Measurements from ENCODE around the gene SYT4. TPM values are rescaled to one million over a fixed set of nuclear protein-coding genes. Genes with fewer than 3 reads are reported as not detected.

SYT4 gene
- not detected in 2 replicates for total RNA-seq (2011; cell fraction: chromatin; rRNA removed; ENCODE audit: low replicate concordance)
- not detected in 2 replicates for total RNA-seq (2011; cell fraction: nucleolus; rRNA removed)
- not detected in 2 replicates for total RNA-seq (2011; cell fraction: nucleoplasm; rRNA removed)
- total RNA-seq (2014; rRNA removed) (not detected in 2 replicates), total RNA-seq (2014; rRNA removed; fragmentation: Illumina TruSeq; extraction: Trizol) (not detected in 2 replicates), total RNA-seq (2015; rRNA removed; fragmentation: Illumina TruSeq; extraction: Trizol) (not detected in 2 replicates), total RNA-seq (2021) (not detected in 2 replicates), polyA plus RNA-seq (2011; rRNA removed) (not detected in 2 replicates), polyA plus RNA-seq (2014; fragmentation: Illumina TruSeq; extraction: Trizol) (not detected in 2 replicates), polyA plus RNA-seq (2014; fragmentation: Nextera tagmentation; extraction: Ambion mirVana) (not detected), polyA plus RNA-seq (2014; rRNA removed) (not detected in 2 replicates), polyA minus RNA-seq (2011; rRNA and poly(A)+ RNA removed) (not detected in 2 replicates), Bru-seq, nascent RNA (percentile 17 among the genes with signal in this experiment), BruChase-seq, experiment 1, labeled RNA remaining after a 2-hour chase (percentile 13 among the genes with signal in this experiment), BruChase-seq, experiment 2, labeled RNA remaining after a 6-hour chase (percentile 13 among the genes with signal in this experiment)
- polyA plus RNA-seq (2011; cell fraction: cytosol; rRNA removed) = not detected in 2 replicates
- polyA plus RNA-seq (2011; cell fraction: nucleus; rRNA removed) = not detected in 2 replicates
- not detected in 2 replicates for polyA plus RNA-seq (2012)
- not detected in 2 replicates for polyA minus RNA-seq (2011; cell fraction: cytosol; rRNA and poly(A)+ RNA removed)
- not detected in 2 replicates for polyA minus RNA-seq (2011; cell fraction: nucleus; rRNA and poly(A)+ RNA removed)
- long read RNA-seq, experiment 1 = 0 reads
- long read RNA-seq, experiment 2 = 0 reads
- long read RNA-seq, experiment 3 = 0 reads

- Histone ChIP-seq H3K27me3 (ENCODE audit: control insufficient read depth in 2 of 2, insufficient read depth in 2 of 2, low read length in 2 of 2) (no peaks in the 10 kb centered on the region), H3K9me1 (ENCODE audit: control insufficient read depth, insufficient read depth, low read length) (no peaks in the 10 kb centered on the region), H3K79me2 (ENCODE audit: control insufficient read depth, insufficient read depth, low read length) (no peaks in the 10 kb centered on the region), H3K4me2 (ENCODE audit: insufficient read depth, low read length) (no peak within 1 kb of the TSS), H3K4me3 (no peak within 1 kb of the TSS), H3K9me3 (replicated peaks; ENCODE audit: control insufficient read depth, insufficient read depth, low read depth, low read length) (no peaks in the 10 kb centered on the region), H3K36me3 (ENCODE audit: control insufficient read depth, insufficient read depth, low read length) (no peaks in the 10 kb centered on the region), H2AFZ (ENCODE audit: low read depth, low read length) (no peak within 1 kb of the TSS), H3K4me1 (replicated peaks in 1 of 2; ENCODE audit: control insufficient read depth in 2 of 2, insufficient read depth in 2 of 2, low read length in 2 of 2) (no peaks in the 10 kb centered on the region), H3K9ac (ENCODE audit: insufficient read depth in 1 of 2, low read depth in 2 of 2, low read length in 2 of 2) (no peak within 1 kb of the TSS), H4K20me1 (replicated peaks; ENCODE audit: control insufficient read depth, insufficient read depth, low read length) (no peaks in the 10 kb centered on the region), H3K27ac (ENCODE audit: extremely low read depth, low read depth, low read length) (no peak within 1 kb of the TSS)
- POLR2A ChIA-PET = no interaction called here
- FAIRE-seq (no peak), DNase-seq (ENCODE audit: extremely low read depth in 1 of 4, low spot score in 3 of 4) (peak in 1 of 4 experiments; percentile 0), ATAC-seq (no peak)
- intact Hi-C loops (cut with micrococcal nuclease) = no loop called here
- 2% methylated on average over 17 of the region's 20 CpGs for WGBS (ENCODE audit: insufficient coverage, low coverage, missing lambda C conversion rate)
- in situ Hi-C loops (cut with MboI) = loop anchor here (10.0 kb wide), 1 partner anchor 982 kb away; no protein-coding TSS in a partner anchor
- BruUV-seq (replicated peaks) = no TSS peak
- CTCF ChIA-PET (ENCODE audit: low intra/inter-chr PET ratio) = no interaction called here
- no peak for TF ChIP-seq ZNF12 (CRISPR knock-in tag; IDR thresholded peaks at IDR 0.05)
- no peak for TF ChIP-seq ZC3H8 (IDR thresholded peaks at IDR 0.05)
- TF ChIP-seq ZBTB5 (IDR thresholded peaks at IDR 0.05) = no peak
- TF ChIP-seq ZZZ3 (IDR thresholded peaks at IDR 0.05) = no peak
- peak; percentile 42 for TF ChIP-seq REST (IDR thresholded peaks at IDR 0.05; ENCODE audit: borderline replicate concordance)
- peak; percentile 64; the same call in 1 of the 2 replicates for TF ChIP-seq REST (CRISPR knock-in tag; IDR thresholded peaks at IDR 0.05; ENCODE audit: low read depth)
- TF ChIP-seq RBM17 (IDR thresholded peaks at IDR 0.05; ENCODE audit: borderline replicate concordance, low read depth, low read length) = no peak
- no peak for TF ChIP-seq ZNF830 (CRISPR knock-in tag; IDR thresholded peaks at IDR 0.05)
- no peak for TF ChIP-seq ZNF699 (CRISPR knock-in tag; IDR thresholded peaks at IDR 0.05; ENCODE audit: insufficient replicate concordance)
Measured at GRCh38 chr18:43277164-43277600, at the start of gene SYT4. Gene SYT4, minus strand, starts transcription at chr18:43277490. Its CDS starts 209 bp downstream, at chr18:43277281.
